HEK293 (cell line): ENCODE measurements around the gene KIRREL1.

ENCODE experiments used
- MEIS1 ChIP-seq: sonication (generic); formaldehyde crosslinking; IDR thresholded peaks from 2 replicates; pipeline ENCODE4 v1.8.1; 2022; ENCODE audit warnings: missing genetic modification reagents, mild to moderate bottlenecking, borderline replicate concordance
- SALL2 ChIP-seq: fragments of 450-650 bp; formaldehyde crosslinking; IDR thresholded peaks from 2 replicates; pipeline ENCODE4 v1.5.0; 2017; ENCODE audit warnings: missing biosample characterization, mild to moderate bottlenecking, missing genetic modification characterization, borderline replicate concordance
- ZBTB17 ChIP-seq: fragments of 450-650 bp; formaldehyde crosslinking; IDR thresholded peaks from 2 replicates; pipeline ENCODE4 v1.5.1; 2016; ENCODE audit warnings: missing biosample characterization, missing genetic modification characterization
- TF ChIP-seq, protein P1 (sequence below): fragments of 450-650 bp; formaldehyde crosslinking; IDR thresholded peaks from 2 replicates; pipeline ENCODE4 v1.5.1; 2016; ENCODE audit warnings: missing biosample characterization, missing genetic modification characterization
- TF ChIP-seq, protein P2 (sequence below): fragments of 450-650 bp; formaldehyde crosslinking; IDR thresholded peaks from 2 replicates; pipeline ENCODE4 v1.5.1; 2016; ENCODE audit warnings: missing biosample characterization, missing genetic modification characterization
- TF ChIP-seq, protein P3 (sequence below): fragments of 450-650 bp; formaldehyde crosslinking; IDR thresholded peaks from 2 replicates; pipeline ENCODE4 v1.5.1; 2017; ENCODE audit warnings: missing biosample characterization, missing genetic modification characterization

DNA sequence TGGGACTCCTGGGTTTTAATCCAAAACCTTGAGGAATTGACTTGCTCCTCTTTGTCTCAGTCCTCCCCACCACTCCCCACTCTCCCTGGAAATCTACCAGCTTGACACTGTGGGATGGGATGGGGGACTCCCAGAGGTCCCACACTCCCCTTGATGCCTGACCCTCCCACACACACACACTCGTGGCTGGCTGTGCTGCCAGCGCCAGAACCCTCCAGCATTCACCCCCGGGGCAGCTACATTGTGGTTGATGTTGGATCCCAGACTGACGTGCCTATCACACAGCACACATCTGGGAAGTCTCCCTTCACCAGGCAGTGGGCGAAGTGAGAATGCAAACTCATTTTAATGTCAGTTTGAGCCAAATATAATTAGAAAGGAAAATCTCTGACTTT, 10.0 kb downstream of the KIRREL1 start:
- TF ChIP-seq, protein P1, sequence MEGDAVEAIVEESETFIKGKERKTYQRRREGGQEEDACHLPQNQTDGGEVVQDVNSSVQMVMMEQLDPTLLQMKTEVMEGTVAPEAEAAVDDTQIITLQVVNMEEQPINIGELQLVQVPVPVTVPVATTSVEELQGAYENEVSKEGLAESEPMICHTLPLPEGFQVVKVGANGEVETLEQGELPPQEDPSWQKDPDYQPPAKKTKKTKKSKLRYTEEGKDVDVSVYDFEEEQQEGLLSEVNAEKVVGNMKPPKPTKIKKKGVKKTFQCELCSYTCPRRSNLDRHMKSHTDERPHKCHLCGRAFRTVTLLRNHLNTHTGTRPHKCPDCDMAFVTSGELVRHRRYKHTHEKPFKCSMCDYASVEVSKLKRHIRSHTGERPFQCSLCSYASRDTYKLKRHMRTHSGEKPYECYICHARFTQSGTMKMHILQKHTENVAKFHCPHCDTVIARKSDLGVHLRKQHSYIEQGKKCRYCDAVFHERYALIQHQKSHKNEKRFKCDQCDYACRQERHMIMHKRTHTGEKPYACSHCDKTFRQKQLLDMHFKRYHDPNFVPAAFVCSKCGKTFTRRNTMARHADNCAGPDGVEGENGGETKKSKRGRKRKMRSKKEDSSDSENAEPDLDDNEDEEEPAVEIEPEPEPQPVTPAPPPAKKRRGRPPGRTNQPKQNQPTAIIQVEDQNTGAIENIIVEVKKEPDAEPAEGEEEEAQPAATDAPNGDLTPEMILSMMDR (tag by site-specific recombination): no peak
- TF ChIP-seq, protein P2, sequence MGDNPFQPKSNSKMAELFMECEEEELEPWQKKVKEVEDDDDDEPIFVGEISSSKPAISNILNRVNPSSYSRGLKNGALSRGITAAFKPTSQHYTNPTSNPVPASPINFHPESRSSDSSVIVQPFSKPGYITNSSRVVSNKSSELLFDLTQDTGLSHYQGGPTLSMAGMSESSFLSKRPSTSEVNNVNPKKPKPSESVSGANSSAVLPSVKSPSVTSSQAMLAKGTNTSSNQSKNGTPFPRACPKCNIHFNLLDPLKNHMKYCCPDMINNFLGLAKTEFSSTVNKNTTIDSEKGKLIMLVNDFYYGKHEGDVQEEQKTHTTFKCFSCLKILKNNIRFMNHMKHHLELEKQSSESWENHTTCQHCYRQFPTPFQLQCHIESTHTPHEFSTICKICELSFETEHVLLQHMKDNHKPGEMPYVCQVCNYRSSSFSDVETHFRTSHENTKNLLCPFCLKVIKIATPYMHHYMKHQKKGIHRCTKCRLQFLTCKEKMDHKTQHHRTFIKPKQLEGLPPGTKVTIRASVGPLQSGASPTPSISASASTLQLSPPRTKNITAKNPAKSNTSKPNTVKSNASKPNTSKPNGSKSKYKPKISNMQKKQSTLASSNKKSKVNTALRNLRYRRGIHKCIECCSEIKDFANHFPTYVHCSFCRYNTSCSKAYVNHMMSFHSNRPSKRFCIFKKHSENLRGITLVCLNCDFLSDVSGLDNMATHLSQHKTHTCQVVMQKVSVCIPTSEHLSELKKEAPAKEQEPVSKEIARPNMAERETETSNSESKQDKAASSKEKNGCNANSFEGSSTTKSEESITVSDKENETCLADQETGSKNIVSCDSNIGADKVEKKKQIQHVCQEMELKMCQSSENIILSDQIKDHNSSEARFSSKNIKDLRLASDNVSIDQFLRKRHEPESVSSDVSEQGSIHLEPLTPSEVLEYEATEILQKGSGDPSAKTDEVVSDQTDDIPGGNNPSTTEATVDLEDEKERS (tag by site-specific recombination): no peak
- no peak for TF ChIP-seq MEIS1 (CRISPR knock-in tag)
- TF ChIP-seq, protein P3, sequence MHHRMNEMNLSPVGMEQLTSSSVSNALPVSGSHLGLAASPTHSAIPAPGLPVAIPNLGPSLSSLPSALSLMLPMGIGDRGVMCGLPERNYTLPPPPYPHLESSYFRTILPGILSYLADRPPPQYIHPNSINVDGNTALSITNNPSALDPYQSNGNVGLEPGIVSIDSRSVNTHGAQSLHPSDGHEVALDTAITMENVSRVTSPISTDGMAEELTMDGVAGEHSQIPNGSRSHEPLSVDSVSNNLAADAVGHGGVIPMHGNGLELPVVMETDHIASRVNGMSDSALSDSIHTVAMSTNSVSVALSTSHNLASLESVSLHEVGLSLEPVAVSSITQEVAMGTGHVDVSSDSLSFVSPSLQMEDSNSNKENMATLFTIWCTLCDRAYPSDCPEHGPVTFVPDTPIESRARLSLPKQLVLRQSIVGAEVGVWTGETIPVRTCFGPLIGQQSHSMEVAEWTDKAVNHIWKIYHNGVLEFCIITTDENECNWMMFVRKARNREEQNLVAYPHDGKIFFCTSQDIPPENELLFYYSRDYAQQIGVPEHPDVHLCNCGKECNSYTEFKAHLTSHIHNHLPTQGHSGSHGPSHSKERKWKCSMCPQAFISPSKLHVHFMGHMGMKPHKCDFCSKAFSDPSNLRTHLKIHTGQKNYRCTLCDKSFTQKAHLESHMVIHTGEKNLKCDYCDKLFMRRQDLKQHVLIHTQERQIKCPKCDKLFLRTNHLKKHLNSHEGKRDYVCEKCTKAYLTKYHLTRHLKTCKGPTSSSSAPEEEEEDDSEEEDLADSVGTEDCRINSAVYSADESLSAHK (tag by site-specific recombination): no peak
- TF ChIP-seq SALL2 (tag by site-specific recombination): no peak
- no peak for TF ChIP-seq ZBTB17 (tag by site-specific recombination)
